GM19395 (cell line): ENCODE results near the gene SIRPG.
"Not testable (repeated sequence)": the region's sequence is repeated elsewhere in the genome, so short reads cannot be mapped to it uniquely, and the experiment has no call there.

Source experiments
- ATAC-seq: cut with Tn5 transposase; IDR thresholded peaks from one replicate; pipeline ENCODE4 v1.9.1; 2021; ENCODE audit warnings: mild to moderate bottlenecking, moderate library complexity; ENCODE audit not compliant: unreplicated experiment

Gene SIRPG

GRCh38 chr20:1657556-1658334, at the start of gene SIRPG:
SIRPG (minus strand) TSS chr20:1657779; CDS start chr20:1657714, 65 bp downstream.
- no peak for ATAC-seq

GRCh38 chr20:1706887-1707286, 49.3 kb upstream of the SIRPG start:
- ATAC-seq = not testable (repeated sequence)

- no peak for ATAC-seq
Measured at GRCh38 chr20:1706079-1706478, 48.5 kb upstream of the SIRPG start.

GRCh38 chr20:1702855-1703254, 45.3 kb upstream of the SIRPG start:
- no peak for ATAC-seq

- ATAC-seq = no peak
Measured at GRCh38 chr20:1702328-1702727, 44.7 kb upstream of the SIRPG start.

GRCh38 chr20:1700990-1701389, 43.4 kb upstream of the SIRPG start:
- no peak for ATAC-seq

GRCh38 chr20:1697592-1697991, 40.0 kb upstream of the SIRPG start:
- ATAC-seq = no peak

- no peak for ATAC-seq
Measured at GRCh38 chr20:1696521-1697209, 39.1 kb upstream of the SIRPG start.

GRCh38 chr20:1694672-1695071, 37.1 kb upstream of the SIRPG start:
- no peak for ATAC-seq

- no peak for ATAC-seq
Measured at GRCh38 chr20:1693427-1693826, 35.8 kb upstream of the SIRPG start.

GRCh38 chr20:1689721-1690120, 32.1 kb upstream of the SIRPG start:
- no peak for ATAC-seq

- no peak for ATAC-seq
Measured at GRCh38 chr20:1688886-1689538, 31.4 kb upstream of the SIRPG start.

- no peak for ATAC-seq
Measured at GRCh38 chr20:1687053-1687452, 29.5 kb upstream of the SIRPG start.

- ATAC-seq = no peak
Measured at GRCh38 chr20:1686151-1686748, 28.7 kb upstream of the SIRPG start.

GRCh38 chr20:1685304-1686052, 27.9 kb upstream of the SIRPG start:
- no peak for ATAC-seq

GRCh38 chr20:1684872-1685271, 27.3 kb upstream of the SIRPG start:
- ATAC-seq = no peak

- no peak for ATAC-seq
Measured at GRCh38 chr20:1676650-1677049, 19.1 kb upstream of the SIRPG start.

GRCh38 chr20:1674990-1675780, 17.6 kb upstream of the SIRPG start:
- ATAC-seq = no peak

- no peak for ATAC-seq
Measured at GRCh38 chr20:1674361-1674760, 16.8 kb upstream of the SIRPG start.

- no peak for ATAC-seq
Measured at GRCh38 chr20:1673424-1673823, 15.8 kb upstream of the SIRPG start.
